Activated CD4-positive, alpha-beta T cell treated with anti-CD3 and anti-CD28 coated beads, Interleukin-2, amount 50 U/mL, for 48 hours (primary cell): ENCODE results near the gene ZNF121.
"Not testable (repeated sequence)": the region's sequence is repeated elsewhere in the genome, so short reads cannot be mapped to it uniquely, and the experiment has no call there.

ENCODE experiments used
- DNase-seq, 2 experiments: peaks; one replicate each; pipeline ENCODE4 v3.0.0-alpha.2; 2020

Gene ZNF121

DNA sequence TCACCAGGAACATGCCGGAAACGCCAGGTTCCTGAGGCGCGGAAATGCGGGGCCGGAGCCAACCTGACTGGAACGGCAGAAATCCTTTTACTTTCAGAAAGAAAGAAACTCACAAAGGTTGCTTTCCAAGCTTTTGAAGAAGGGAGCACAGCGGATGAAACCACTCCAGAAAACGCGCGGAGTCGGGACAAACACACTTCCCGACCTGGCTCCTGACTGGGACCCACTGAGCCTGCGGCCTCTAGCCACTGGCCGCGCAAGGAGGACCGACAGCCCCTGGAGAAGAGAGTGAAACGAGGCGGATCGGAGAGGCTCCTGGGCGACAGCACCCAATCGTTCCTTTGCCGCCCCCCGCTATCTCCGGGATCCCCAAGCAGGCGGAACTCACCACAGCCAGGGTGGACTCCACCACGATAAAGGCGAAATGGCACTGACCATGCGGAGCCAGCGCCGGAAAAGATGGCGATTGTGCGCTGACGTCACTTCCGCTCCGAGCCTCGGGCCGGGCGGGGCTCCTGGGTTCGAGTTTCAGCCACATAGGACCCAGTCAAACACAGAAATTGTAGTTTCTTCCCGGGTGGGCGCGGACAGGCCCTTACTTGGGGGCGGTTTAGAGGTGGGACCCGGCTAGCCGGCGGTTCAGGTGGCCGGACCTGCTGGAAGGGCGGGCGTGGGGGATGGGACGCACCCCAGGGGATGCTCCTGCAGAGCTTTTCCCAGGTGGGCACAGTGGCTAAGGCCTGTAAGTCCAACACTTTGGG is at the start of gene ZNF121:
ZNF121 (minus strand) TSS at position 432 of the 761 bp plus-strand sequence. CDS start 16,407 bp downstream, outside the sequence.
- DNase-seq, result peak; percentile 87 to 88

DNA sequence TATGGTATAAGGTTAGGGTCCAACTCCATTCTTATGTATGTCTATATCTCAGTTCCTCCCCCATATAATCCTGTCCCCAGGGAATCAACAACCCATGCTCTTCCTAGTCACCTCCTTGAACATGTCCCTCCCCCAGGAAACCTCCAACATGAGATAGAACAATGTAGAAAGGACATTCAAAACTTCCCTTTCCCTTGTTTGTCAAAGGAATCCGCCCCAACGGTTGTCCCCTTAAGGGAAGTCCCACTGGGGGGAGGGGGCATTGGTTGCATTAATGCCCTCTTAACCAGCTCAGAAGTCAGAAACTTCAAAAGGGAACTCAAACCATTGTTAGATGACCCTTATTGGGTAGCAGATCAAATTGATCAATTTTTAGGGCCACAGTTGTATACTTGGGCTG is 43.6 kb upstream of the ZNF121 start:
- DNase-seq, result no peak

DNA sequence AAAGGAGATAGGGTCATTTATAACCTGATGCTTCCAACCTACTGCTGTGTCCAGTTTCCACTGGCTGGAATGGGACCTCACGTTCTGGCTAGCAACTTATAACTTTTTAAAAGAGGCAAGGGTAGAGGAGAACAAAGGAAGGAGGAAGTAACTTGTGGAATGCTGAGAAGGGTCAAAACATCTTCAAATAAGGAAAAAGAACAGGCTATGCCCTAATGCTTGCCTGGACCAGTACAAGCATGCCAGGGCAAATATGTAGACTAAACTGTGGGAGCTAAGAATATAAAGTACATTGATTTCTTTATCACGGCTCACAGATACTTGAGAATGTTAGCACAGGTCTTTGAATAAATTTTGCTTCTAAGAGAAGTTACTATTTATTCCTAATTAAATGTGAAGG is 38.2 kb upstream of the ZNF121 start:
- DNase-seq, result no peak

DNA sequence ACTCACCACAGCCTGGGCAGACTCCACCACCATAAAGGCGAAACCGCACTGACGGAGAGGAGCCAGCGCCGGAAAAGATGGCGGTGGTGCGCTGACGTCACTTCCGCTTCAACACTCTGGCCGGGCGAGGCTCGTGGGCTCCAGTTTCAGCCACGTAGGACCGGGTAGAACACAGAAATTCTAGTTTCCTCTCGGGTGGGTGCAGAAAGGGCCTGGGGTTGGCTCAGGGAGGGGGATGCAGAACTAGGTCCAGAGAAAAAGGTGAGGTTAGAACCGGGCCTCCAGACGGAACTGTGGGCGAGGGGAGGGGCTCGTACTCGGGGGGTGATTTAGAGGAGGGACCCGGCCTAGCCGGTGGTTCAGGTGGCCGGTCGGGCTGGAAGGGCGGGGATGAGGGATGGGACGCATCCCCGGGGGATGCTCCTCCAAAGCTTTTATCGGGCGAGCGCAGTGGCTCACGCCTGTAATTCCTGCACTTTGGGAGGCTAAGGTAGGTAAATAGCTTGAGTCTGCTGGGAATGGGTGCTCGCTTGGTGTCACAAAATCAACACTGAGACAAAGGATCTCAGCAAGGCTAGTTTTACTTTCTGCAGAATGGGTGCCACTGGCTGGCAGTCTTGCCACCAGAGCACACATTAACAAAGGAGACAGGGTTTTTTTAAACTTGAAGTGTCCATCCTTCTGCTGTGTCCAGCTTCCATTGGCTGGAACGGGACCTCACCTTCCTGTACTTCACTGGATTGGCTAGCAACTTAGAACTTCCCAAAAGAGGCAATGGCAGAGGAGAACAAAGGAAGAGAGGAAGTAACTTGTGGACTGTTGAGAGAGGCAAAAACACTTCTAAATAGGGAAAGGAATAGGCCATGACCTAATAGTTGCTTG is 37.1 kb upstream of the ZNF121 start, which contains the start of gene ZNF561:
ZNF561 (minus strand) TSS at position 77 of the 882 bp plus-strand sequence. CDS start 1,776 bp downstream, outside the sequence.
- DNase-seq, result peak; percentile 85 to 87

DNA sequence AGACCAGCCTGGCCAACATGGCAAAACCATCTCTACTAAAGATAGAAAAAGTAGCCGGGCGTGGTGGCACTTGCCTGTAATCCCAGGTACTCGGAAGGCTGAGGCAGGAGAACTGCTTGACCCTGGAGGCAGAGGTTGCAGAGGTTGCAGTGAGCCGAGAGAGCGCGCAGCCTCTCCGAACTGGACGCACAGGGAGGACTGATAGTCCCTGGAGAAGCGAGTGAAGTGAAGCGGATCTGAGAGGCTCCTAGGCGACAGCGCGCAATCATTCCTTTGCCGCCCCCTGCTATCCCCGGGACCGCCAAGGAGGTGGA is 36.5 kb upstream of the ZNF121 start:
- no peak for DNase-seq

DNA sequence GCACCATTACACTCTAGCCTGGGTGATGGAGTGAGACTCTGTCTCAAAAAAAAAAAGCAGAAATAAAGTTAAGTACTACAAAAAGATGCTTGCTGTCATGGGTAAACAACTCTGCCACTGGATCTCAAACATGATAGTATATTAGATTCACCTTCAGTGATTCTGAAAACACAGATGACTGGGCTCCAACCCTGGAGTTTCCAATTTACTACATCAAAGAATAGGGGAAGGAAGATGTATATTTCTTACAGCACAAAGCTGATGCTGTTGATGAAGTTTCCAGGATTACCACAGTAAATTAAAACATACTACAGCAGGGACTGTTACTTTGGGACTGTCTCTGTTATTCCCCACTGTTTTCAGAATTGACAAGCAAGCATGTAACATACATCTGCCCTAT is 31.5 kb upstream of the ZNF121 start:
- no peak for DNase-seq

DNA sequence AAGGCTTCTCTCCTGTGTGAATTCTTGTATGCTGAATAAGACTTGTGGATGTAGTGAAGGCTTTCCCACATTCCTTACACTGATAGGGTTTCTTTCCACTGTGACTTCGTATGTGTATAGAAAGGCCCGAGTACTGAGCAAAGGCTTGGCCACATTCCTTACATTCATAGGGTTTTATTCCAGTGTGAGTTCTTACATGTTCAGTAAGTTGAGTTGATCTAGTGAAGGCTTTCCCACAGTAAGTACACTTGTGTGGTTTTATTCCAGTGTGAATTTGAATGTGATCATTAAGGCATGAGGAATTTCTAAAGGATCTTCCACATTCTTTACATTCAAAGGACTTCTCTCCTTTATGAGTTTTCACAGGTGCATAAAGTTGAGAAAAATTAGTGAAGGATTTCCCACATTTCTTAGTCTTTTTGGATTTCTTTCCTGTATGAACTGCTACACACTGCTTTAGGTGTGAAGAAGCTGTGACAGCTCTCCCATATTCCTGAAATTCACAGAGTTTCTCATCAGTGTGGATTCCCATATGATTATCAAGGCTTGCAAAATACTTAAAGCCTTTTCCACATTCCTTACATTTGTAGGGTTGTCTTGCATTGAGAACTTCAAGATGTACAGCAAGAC is 26.3 kb upstream of the ZNF121 start:
- no peak for DNase-seq

DNA sequence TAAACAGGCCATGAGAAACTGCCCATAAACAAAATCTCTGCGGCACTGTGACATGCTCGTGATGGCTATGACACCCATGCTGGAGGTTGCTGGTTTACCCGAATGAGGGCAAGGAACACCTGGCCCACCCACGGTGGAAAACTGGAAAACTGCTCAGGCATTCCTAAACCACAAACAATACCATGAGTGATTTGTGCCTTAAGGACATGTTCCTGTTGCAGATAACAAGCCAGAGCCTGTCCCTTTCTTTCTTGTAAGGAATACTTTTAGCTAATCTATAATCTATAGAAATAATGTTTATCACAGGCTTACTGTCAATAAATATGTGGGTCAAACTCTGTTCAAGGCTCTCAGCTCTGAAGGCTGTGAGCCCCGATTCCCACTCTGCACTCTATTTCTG is 24.6 kb upstream of the ZNF121 start:
- DNase-seq, result no peak

DNA sequence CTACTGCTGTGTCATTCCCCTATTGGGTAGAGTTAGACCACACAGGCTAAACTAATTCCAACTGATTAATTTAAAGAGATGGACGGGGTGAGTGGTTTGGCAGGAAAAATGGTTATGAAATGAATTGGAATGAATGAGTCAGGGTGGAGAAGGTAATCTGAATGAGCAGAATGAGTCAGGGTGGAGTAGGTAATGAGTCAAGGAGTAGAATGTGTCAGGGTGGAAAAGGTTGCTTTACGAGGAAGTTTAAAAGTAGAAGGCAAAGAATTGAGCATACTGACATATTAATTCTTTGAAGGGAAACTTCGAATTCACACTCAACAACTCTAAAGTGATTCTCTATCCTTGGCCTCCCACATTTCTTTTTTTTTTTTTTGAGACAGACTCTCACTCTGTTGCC is 12.7 kb upstream of the ZNF121 start:
- DNase-seq, result no peak

DNA sequence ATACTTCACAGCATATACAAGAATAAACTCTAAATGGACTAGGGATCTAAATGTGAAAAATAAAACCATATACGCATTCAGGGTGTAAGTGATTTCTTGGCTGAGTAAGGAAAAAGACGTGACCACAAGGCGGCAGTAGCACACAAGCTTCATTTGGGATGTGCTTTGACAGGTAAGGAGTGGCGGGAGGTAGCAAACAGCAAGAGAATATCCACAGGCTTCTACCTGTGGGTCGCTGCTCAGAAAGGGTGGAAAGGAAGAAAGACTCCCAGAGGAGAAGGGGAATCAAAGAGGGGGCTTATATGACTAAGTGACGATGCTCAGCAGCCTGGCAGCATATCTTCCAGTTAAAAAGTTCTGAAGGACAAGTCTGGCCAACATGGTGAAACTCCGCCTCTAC is 2.5 kb upstream of the ZNF121 start:
- DNase-seq, result peak; percentile 81 to 84

DNA sequence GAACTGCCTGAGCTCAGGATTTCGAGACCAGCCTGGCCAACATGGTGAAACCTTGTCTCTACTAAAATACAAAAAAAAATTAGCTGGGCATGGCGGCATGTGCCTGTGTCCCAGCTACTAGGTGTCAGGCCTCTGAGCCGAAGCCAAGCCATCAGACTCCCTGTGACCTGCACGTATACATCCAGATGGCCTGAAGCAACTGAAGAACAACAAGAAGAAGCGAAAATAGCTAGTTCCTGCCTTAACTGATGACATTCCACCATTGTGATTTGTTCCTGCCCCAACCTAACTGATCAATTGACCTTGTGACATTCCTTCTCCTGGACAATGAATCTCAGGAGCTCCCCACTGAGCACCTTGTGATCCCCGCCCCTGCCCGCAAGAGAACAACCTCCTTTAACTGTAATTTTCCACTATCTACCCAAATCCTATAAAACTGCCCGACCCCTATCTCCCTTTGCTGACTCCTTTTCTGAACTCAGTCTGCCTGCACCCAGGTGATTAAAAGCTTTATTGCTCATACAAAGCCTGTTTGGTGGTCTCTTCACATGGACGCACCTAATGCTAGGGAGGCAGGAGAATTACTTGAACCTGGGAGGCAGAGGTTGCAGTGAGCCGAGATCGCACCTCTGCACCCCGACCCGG is 2.1 kb downstream of the ZNF121 start:
- DNase-seq, result not testable (repeated sequence)

DNA sequence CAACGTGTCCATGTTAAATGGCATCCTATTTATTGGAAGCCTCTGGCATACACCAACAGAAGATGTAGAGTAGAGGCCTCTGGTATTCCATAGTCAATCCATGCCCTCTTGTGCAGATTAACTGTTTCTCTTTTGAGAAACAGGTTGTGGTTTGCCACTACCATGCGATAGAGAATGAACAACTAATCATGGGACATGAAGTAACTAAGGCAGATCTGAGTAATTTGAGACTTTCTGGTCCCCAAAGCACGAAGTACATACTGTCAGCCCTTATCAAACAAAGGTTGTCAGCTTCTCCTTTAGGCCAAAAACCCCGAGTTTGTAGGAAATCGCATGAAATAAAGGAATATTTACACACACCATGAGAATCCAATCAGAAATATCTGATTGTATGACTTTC is 3.6 kb downstream of the ZNF121 start:
- no peak for DNase-seq

DNA sequence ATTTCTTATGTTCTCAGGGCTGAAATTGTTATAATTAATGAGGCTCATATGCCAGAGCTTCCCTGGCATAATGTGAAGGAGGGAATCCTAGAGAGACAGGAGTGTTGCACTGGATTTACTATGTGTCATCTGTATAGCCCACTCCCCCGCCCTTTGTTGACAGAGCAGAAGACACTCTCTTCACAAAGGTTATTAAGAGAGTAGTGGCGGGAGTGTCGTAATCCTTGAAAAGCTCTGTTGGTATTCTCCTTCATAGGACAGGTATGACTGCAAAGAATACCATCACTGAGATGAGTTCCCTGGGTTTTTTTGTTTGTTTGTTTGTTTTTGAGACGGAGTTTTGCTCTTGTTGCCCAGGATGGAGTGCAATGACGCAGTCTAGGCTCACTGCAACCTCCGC is 14.0 kb downstream of the ZNF121 start:
- DNase-seq, result no peak

DNA sequence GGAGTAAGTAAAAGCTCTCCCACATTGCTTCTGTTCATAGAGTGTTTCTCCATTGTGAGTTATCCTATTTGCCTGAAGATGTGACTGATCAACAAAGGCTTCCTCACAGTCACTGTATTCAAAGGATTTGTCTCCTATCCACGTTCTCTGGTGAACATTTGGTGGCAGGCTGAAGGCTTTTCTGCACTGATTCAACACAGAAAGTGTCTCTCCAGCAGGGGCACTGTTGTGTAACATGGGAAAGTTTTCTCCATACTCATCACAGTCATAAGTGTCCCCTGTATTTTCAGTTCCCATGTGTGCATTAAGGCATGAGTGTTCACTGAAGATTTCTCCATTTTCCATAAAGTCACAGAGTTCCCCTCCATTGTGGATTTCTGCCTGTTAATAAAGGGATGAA is 17.6 kb downstream of the ZNF121 start:
- no peak for DNase-seq

DNA sequence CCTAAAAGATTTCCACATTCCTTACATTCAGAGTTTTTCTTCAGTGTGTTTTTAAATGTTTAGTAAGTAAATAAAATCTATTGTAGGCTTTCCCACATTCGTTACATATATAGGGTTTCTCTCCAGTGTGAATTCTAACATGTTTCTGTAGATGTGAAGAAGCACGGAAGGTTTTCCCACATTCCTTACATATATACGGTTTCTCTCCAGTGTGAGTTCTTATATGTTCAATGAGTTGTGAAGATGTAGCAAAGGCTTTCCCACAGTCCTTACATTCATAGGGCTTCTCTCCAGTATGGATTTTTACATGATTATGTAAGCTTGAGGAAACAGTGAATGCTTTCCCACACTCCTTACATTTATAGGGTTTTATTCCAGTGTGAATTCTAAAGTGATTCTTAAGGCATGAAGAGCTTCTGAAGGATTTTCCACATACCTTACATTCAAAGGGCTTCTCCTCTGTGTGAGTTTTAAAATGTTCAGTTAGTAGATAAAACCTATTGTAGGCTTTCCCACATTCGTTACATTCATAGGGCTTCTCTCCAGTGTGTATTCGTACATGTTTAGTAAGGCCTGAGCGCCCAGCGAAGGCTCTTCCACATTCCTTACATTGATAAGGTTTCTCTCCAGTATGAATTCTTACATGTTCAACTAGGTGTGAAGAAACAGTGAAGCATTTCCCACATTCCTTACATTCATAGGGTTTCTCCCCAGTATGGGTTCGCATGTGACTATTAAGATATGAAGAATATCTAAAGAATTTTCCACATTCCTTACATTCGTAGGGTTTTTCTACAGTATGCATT is 18.2 kb downstream of the ZNF121 start:
- DNase-seq, result no peak

DNA sequence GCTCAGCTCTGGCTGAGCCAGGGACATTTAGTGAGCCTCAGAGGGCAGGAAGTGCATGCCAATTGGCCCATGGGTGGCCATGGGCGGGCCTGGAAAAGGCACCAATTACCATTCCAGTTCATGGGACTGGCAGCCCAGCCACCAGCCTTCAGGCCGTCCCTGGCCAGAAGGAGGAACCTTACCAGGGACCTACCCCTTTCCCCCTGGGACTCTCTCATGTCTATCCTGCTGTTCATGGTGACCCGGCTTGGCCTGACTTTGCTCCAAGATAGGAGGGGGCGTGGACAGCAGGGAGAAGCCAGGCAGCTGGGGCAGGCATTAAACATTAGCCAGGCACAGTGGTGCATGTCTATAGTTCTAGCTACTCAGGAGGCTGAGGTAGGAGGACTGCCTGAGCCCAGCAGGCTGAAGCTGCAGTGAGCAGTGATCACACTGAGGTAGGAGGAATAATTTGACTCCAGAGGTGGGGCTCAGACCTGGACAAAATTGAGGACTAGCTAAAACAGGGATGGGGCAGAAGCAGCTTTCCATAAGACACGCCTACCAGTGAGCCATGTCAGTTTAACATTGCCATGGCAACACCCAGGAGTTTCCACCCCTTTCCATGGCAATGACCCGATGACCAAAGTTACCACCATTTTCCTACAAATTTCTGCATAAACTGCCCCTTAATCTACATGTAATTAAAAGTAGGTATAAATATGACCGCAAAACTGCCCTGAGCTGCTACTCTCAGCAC is 31.6 kb downstream of the ZNF121 start:
- no peak for DNase-seq

DNA sequence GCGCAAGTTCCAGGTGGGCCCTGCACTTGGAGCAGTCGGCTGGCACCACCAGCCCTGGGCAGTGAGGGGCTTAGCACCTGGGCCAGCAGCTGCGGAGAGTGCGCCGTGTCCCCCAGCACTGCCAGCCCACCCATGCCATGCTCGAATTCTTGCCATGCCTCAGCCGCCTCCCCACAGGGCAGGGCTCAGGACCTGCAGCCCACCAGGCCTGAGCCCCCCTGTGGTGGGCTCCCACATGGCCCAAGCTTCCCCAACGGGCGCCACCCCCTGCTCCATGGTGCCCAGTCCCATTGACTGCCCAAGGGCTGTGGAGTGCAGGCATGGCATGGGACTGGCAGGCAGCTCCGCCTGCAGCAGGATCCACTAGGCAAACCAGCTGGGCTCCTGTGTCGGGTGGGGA is 36.4 kb downstream of the ZNF121 start:
- DNase-seq, result no peak

DNA sequence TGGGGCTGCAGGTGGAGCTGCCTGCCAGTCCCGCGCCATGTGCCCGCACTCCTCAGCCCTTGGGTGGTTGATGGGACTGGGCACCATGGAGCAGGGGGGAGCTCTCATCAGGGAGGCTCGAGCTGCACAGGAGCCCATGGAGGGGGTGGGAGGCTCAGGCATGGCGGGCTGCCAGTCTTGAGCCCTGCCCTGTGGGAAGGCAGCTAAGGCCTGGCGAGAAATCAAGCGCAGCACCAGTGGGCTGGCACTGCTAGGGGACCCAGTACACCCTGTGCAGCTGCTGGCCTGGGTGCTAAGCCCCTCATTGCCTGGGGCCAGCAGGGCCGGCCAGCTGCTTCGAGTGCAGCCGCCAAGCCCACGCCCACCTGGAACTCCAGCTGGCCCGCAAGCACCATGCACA is 43.0 kb downstream of the ZNF121 start:
- DNase-seq, result not testable (repeated sequence)

DNA sequence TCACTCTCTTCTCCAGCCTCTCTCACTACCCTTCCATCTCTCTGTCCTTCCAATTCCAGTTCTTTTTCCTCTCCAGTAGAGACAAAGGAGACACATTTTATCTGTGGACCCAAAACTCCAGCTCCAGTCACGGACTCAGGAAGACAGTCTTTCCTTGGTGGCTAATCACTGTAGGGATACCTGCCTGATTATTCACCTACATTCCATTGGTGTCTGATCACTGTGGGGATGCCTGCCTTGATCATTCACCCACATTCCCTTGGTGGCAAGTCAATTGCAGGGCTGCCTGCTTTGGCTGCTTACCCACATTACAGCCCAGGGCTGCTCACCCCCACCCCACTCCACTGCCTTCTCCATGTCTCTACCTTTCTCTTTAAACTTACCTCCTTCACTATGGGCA is 44.4 kb downstream of the ZNF121 start:
- DNase-seq, result not testable (repeated sequence)

DNA sequence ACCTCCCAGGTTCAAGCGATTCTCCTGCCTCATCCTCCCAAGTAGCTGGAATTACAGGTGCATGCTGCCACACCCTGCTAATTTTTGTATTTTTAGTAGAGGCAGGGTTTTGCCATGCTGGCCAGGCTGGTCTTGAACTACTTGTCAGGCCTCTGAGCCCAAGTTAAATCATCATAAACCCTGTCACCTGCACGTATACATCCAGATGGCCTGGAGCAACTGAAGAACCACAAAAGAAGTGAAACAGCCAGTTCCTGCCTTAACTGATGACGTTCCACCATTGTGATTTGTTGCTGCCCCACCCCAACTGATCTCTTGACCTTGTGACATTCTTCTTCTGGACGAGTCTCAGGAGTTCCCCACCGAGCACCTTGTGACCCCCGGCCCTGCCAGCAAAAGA is 45.1 kb downstream of the ZNF121 start:
- DNase-seq, result not testable (repeated sequence)
